Liver (tissue), 9 donors: Measurements from ENCODE around the gene CFAP126. TPM values are rescaled to one million over a fixed set of nuclear protein-coding genes. Genes with fewer than 3 reads are reported as not detected.

Experiments used
- DNase-seq: peaks from one replicate; pipeline ENCODE4 v3.0.0-alpha.2; 2017; ENCODE audit warnings: low spot score
- H3K27ac ChIP-seq, 2 donors: one replicate each; pipeline ENCODE4 v1.7.0; 2013; ENCODE audit warnings: inconsistent platforms in 2 of 2, low read length in 2 of 2, control low read depth in 1 of 2, low read depth in 1 of 2, mild to moderate bottlenecking in 1 of 2
- H3K27me3 ChIP-seq, 4 donors: one replicate each; pipeline versions ENCODE4 v1.6.1 to v1.7.0; 2013; ENCODE audit warnings: low read length in 3 of 4, inconsistent platforms in 1 of 4, mild to moderate bottlenecking in 1 of 4, moderate library complexity in 1 of 4; ENCODE audit not compliant: control insufficient read depth in 4 of 4, insufficient read depth in 4 of 4
- H3K36me3 ChIP-seq, 4 donors: one replicate each; pipeline versions ENCODE4 v1.6.1 to v1.7.0; 2013; ENCODE audit warnings: low read length in 3 of 4, mild to moderate bottlenecking in 3 of 4, low read depth in 1 of 4, moderate library complexity in 1 of 4; ENCODE audit not compliant: control insufficient read depth in 4 of 4, insufficient read depth in 3 of 4
- H3K4me1 ChIP-seq, 4 donors: one replicate each; pipeline versions ENCODE4 v1.6.1 to v1.7.0; 2013; ENCODE audit warnings: low read length in 3 of 4, mild to moderate bottlenecking in 3 of 4, moderate library complexity in 1 of 4; ENCODE audit not compliant: control insufficient read depth in 4 of 4, insufficient read depth in 4 of 4
- H3K4me3 ChIP-seq, 3 donors: one replicate each; pipeline versions ENCODE4 v1.6.1 to v1.7.0; 2013; ENCODE audit warnings: low read length in 3 of 3, control low read depth in 1 of 3, low read depth in 1 of 3, mild to moderate bottlenecking in 1 of 3
- H3K9ac ChIP-seq, 2 donors: one replicate each; pipeline ENCODE4 v1.7.0; 2013; ENCODE audit warnings: low read length in 2 of 2, mild to moderate bottlenecking in 2 of 2, moderate library complexity in 2 of 2, control low read depth in 1 of 2, low read depth in 1 of 2
- H3K9me3 ChIP-seq, 4 donors: one replicate each; pipeline versions ENCODE4 v1.6.1 to v1.7.0; 2013; ENCODE audit warnings: low read length in 3 of 4; ENCODE audit not compliant: control insufficient read depth in 4 of 4
- EGR1 ChIP-seq, 2 donors: IDR thresholded peaks; 2 replicates each; pipeline ENCODE4 v1.6.1; 2016 to 2018; ENCODE audit warnings: antibody characterized with exemption in 2 of 2, low read depth in 2 of 2
- FOXA2 ChIP-seq: IDR thresholded peaks from 2 replicates; pipeline ENCODE4 v1.6.1; 2016; ENCODE audit warnings: antibody characterized with exemption
- GABPA ChIP-seq, 2 donors: IDR thresholded peaks in 1 of 2; conservative IDR thresholded peaks in 1 of 2; 2 replicates each; pipeline ENCODE4 v1.6.1; 2016; ENCODE audit warnings: antibody characterized with exemption in 2 of 2, mild to moderate bottlenecking in 1 of 2, moderate library complexity in 1 of 2
- HNF4A ChIP-seq, 2 donors: conservative IDR thresholded peaks; 2 replicates each; pipeline ENCODE4 v1.6.1; 2016; ENCODE audit warnings: antibody characterized with exemption in 2 of 2, mild to moderate bottlenecking in 2 of 2
- JUND ChIP-seq, 2 donors: IDR thresholded peaks; 2 replicates each; pipeline ENCODE4 v1.6.1; 2016; ENCODE audit warnings: antibody characterized with exemption in 2 of 2
- NR2F2 ChIP-seq: IDR thresholded peaks from 2 replicates; pipeline ENCODE4 v1.6.1; 2016; ENCODE audit warnings: antibody characterized with exemption
- RAD21 ChIP-seq, 2 donors: IDR thresholded peaks; 2 replicates each; pipeline ENCODE4 v1.6.1; 2016; ENCODE audit warnings: antibody characterized with exemption in 2 of 2, mild to moderate bottlenecking in 2 of 2
- RXRA ChIP-seq, 2 donors: IDR thresholded peaks; 2 replicates each; pipeline ENCODE4 v1.6.1; 2017 to 2018; ENCODE audit warnings: antibody characterized with exemption in 2 of 2, mild to moderate bottlenecking in 1 of 2
- SP1 ChIP-seq: IDR thresholded peaks from 2 replicates; pipeline ENCODE4 v1.6.1; 2018; ENCODE audit warnings: antibody characterized with exemption, mild to moderate bottlenecking
- TAF1 ChIP-seq: conservative IDR thresholded peaks from 2 replicates; pipeline ENCODE4 v1.6.1; 2016; ENCODE audit warnings: antibody characterized with exemption, mild to moderate bottlenecking
- YY1 ChIP-seq: IDR thresholded peaks from 2 replicates; pipeline ENCODE4 v1.6.1; 2016; ENCODE audit warnings: antibody characterized with exemption, mild to moderate bottlenecking
- WGBS: extraction: QIAGEN DNeasy Blood & Tissue Kit; methylation state at CpG from one replicate; pipeline ENCODE4 v1.1.7; 2013; 5-methylcytosine and 5-hydroxymethylcytosine counted together
- polyA plus RNA-seq, 2 donors: library from polyadenylated mRNA; stranded (reverse) in 1 of 2; unstranded in 1 of 2; fragments of 200-250 nt in 1 of 2; fragments of >200 nt in 1 of 2; fragmentation: Nextera tagmentation in 1 of 2; extraction: Ambion mirVana in 1 of 2; gene quantifications; one replicate each; pipeline versions ENCODE4 v1.2.1 to v1.2.3, GENCODE V29; 2013 to 2015
- total RNA-seq, 2 donors: library from RNA; depleted of rRNA; stranded (reverse); fragments of >200 nt; gene quantifications; one replicate each; pipeline ENCODE4 v1.2.3, GENCODE V29; 2014
- TF ChIP-seq, protein P1 (sequence below): IDR thresholded peaks from 2 replicates; pipeline ENCODE4 v1.6.1; 2016; ENCODE audit warnings: antibody characterized with exemption, mild to moderate bottlenecking
- TF ChIP-seq, protein P2 (sequence below): IDR thresholded peaks from 2 replicates; pipeline ENCODE4 v1.6.1; 2016; ENCODE audit warnings: antibody characterized with exemption
- TF ChIP-seq, protein P3 (sequence below): IDR thresholded peaks from 2 replicates; pipeline ENCODE4 v1.6.1; 2016; ENCODE audit warnings: antibody characterized with exemption
- donor health status: healthy.
- donor health status: healthy.
- donor health status: healthy.
- donor health status: healthy.
- donor health status: healthy.

Gene CFAP126
- total and polyA plus RNA-seq, 4 donors, result not detected

DNA sequence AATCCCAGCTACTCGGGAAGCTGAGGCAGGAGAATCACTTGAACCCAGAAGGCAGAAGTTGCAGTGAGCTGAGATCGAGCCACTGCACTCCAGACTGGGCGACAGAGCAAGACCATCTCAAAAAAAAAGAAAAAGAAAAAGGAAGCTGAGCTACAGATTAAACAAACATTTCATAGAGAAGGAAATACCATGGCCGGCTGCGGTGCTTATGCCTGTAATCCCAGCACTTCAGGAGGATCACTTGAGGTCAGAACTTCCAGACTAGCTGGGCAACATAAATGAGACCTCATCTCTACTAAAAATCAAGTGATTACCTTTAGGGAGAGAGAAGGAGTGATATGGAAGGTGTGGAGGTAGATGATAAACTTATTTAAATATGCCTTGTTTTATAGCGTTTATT is 14.0 kb upstream of the CFAP126 start (continued):
- TF ChIP-seq, protein P1, sequence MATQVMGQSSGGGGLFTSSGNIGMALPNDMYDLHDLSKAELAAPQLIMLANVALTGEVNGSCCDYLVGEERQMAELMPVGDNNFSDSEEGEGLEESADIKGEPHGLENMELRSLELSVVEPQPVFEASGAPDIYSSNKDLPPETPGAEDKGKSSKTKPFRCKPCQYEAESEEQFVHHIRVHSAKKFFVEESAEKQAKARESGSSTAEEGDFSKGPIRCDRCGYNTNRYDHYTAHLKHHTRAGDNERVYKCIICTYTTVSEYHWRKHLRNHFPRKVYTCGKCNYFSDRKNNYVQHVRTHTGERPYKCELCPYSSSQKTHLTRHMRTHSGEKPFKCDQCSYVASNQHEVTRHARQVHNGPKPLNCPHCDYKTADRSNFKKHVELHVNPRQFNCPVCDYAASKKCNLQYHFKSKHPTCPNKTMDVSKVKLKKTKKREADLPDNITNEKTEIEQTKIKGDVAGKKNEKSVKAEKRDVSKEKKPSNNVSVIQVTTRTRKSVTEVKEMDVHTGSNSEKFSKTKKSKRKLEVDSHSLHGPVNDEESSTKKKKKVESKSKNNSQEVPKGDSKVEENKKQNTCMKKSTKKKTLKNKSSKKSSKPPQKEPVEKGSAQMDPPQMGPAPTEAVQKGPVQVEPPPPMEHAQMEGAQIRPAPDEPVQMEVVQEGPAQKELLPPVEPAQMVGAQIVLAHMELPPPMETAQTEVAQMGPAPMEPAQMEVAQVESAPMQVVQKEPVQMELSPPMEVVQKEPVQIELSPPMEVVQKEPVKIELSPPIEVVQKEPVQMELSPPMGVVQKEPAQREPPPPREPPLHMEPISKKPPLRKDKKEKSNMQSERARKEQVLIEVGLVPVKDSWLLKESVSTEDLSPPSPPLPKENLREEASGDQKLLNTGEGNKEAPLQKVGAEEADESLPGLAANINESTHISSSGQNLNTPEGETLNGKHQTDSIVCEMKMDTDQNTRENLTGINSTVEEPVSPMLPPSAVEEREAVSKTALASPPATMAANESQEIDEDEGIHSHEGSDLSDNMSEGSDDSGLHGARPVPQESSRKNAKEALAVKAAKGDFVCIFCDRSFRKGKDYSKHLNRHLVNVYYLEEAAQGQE, result no peak
- TF ChIP-seq EGR1 (IDR thresholded peaks at IDR 0.05; ENCODE audit: low read depth in 2 of 2) (no peak), YY1 (no peak), JUND (IDR thresholded peaks at IDR 0.05) (no peak), SP1 (no peak), RXRA (IDR thresholded peaks at IDR 0.05) (no peak), FOXA2 (no peak), HNF4A (conservative IDR thresholded peaks at IDR 0.05) (no peak)

DNA sequence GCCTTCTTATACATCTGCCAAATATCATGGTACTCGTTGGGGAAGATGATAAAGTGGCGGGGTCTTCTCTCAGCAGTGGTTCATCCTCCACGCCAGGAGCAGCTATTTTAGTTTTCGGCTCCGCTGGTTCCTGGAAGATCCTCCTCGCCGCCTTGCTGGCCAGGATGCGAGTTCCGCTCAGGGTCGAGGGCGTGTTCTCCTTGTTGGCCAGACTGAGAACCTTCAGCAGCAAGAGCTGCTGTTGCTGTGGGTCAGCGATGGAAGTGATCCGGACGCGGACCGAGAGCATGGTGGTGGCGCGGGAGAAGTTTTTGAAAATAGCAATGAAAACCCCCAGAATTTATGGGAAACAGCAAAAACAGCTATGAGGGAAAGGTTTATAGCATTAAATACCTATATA is 11.4 kb upstream of the CFAP126 start:
- 79% methylated on average over 18 of the region's 18 CpGs for WGBS
- Histone ChIP-seq H3K4me1 (peaks cover 0 to 2% (median 0%) of the 10 kb centered on the region in 4 donors), H3K9ac (no peak overlapping the region), H3K27ac (no peak overlapping the region), H3K4me3 (no peak overlapping the region), H3K9me3 (no peaks in the 10 kb centered on the region), H3K27me3 (no peaks in the 10 kb centered on the region), H3K36me3 (no peaks in the 10 kb centered on the region)
- no peak for TF ChIP-seq HNF4A (conservative IDR thresholded peaks at IDR 0.05)
- TF ChIP-seq RXRA (IDR thresholded peaks at IDR 0.05), result no peak
- no peak for TF ChIP-seq TAF1
- TF ChIP-seq, protein P2, sequence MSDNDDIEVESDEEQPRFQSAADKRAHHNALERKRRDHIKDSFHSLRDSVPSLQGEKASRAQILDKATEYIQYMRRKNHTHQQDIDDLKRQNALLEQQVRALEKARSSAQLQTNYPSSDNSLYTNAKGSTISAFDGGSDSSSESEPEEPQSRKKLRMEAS, result no peak
- TF ChIP-seq, protein P3, sequence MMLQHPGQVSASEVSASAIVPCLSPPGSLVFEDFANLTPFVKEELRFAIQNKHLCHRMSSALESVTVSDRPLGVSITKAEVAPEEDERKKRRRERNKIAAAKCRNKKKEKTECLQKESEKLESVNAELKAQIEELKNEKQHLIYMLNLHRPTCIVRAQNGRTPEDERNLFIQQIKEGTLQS, result no peak
- TF ChIP-seq, protein P1, result no peak
- no peak for TF ChIP-seq SP1
- no peak for TF ChIP-seq EGR1 (IDR thresholded peaks at IDR 0.05; ENCODE audit: low read depth in 2 of 2)
- TF ChIP-seq NR2F2, result no peak
- TF ChIP-seq FOXA2, result no peak
- no peak for TF ChIP-seq RAD21 (IDR thresholded peaks at IDR 0.05)
- TF ChIP-seq GABPA (IDR thresholded peaks at IDR 0.05 in 1 of 2, conservative IDR thresholded peaks at IDR 0.05 in 1 of 2), result no peak
- DNase-seq, result no peak
